ENCODE results near the gene HBM.
"Not testable (repeated sequence)": the region's sequence is repeated elsewhere in the genome, so short reads cannot be mapped to it uniquely, and the experiment has no call there.

Gene HBM

DNA sequence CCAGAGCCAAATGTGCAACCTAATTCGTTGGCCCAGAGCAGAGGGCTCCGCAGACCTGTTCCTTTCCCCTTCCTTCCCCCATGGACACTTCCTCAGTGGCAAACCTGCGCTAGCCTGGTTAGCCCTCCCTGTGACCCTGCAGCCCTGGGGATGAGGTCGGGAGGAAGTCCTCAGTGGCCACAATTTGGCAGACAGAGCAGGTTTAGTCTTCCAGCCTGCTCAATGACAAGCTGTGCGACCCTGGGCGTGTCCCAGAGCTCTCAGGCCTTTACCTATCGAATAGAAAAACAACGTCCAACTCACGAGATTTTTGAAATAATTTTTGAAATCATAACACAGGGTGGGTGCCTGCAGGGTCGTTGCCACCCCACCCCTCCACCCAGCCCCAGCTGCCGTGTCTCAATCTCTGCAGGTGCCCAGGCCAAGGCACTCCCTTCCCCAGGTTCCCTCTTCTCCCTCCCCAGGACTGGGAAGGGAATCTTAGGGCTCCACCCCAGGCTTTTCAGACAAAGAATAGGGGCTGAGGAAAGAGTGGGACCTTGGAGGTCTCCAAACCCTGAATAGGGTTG is 1.4 kb downstream of the HBM start:
- TF ChIP-seq, protein P1, sequence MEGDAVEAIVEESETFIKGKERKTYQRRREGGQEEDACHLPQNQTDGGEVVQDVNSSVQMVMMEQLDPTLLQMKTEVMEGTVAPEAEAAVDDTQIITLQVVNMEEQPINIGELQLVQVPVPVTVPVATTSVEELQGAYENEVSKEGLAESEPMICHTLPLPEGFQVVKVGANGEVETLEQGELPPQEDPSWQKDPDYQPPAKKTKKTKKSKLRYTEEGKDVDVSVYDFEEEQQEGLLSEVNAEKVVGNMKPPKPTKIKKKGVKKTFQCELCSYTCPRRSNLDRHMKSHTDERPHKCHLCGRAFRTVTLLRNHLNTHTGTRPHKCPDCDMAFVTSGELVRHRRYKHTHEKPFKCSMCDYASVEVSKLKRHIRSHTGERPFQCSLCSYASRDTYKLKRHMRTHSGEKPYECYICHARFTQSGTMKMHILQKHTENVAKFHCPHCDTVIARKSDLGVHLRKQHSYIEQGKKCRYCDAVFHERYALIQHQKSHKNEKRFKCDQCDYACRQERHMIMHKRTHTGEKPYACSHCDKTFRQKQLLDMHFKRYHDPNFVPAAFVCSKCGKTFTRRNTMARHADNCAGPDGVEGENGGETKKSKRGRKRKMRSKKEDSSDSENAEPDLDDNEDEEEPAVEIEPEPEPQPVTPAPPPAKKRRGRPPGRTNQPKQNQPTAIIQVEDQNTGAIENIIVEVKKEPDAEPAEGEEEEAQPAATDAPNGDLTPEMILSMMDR (IDR thresholded peaks at IDR 0.05; ENCODE audit: unreplicated experiment in 3 of 3) = no peak
- H3K27ac Mint-ChIP-seq = no peak overlapping the region
- no peaks in the 10 kb centered on the region for H3K4me1 Mint-ChIP-seq
- H3K36me3 Mint-ChIP-seq (ENCODE audit: low read depth) = no peaks in the 10 kb centered on the region
- H3K9me3 Mint-ChIP-seq = peaks cover 4% of the 10 kb centered on the region
- no peak overlapping the region for H3K4me3 Mint-ChIP-seq
- peaks cover 86% of the 10 kb centered on the region for H3K27me3 Mint-ChIP-seq (ENCODE audit: low read depth)

DNA sequence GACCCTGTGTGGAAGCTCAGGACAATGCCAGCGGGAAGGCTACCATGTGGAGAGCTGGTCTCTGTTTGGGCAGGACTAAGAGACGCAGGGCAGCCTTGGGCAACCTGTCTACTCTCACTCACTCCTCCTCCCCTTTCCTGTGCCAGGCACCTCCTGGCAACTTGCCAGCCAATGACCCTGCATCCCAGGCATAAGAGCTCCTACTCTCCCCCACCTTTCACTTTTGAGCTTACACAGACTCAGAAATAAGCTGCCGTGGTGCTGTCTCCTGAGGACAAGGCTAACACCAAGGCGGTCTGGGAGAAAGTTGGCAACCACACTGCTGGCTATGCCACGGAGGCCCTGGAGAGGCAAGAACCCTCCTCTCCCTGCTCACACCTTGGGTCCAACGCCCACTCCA is 2.6 kb downstream of the HBM start:
- no peaks in the 10 kb centered on the region for H3K36me3 Mint-ChIP-seq (ENCODE audit: low read depth)
- H3K4me3 Mint-ChIP-seq = no peak overlapping the region
- H3K9me3 Mint-ChIP-seq = peaks cover 2% of the 10 kb centered on the region
- peaks cover 77% of the 10 kb centered on the region for H3K27me3 Mint-ChIP-seq (ENCODE audit: low read depth)
- TF ChIP-seq, protein P1 (IDR thresholded peaks at IDR 0.05; ENCODE audit: unreplicated experiment in 3 of 3) = no peak
- H3K4me1 Mint-ChIP-seq = no peaks in the 10 kb centered on the region
- H3K27ac Mint-ChIP-seq = no peak overlapping the region

DNA sequence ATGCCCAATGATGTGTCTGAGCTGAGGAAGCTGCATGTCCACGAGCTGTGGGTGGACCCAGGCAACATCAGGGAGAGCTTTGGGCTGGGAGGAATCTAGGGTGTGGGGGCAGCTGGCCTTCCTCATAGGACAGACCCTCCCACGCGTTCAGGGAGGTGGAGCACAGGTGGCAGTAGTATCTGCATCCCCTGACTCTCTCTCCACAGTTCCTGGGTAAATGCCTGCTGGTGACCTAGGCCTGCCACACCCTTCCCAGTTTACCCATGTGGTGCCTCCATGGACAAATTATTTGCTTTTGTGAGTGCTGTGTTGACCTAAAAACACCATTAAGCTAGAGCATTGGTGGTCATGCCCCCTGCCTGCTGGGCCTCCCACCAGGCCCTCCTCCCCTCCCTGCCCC is 3.2 kb downstream of the HBM start:
- H3K36me3 Mint-ChIP-seq (ENCODE audit: low read depth) = no peaks in the 10 kb centered on the region
- peaks cover 2% of the 10 kb centered on the region for H3K9me3 Mint-ChIP-seq
- H3K4me3 Mint-ChIP-seq = no peak overlapping the region
- TF ChIP-seq, protein P1 (IDR thresholded peaks at IDR 0.05; ENCODE audit: unreplicated experiment in 3 of 3) = no peak
- H3K4me1 Mint-ChIP-seq = no peaks in the 10 kb centered on the region
- H3K27me3 Mint-ChIP-seq (ENCODE audit: low read depth) = peaks cover 79% of the 10 kb centered on the region
- H3K27ac Mint-ChIP-seq = no peak overlapping the region

DNA sequence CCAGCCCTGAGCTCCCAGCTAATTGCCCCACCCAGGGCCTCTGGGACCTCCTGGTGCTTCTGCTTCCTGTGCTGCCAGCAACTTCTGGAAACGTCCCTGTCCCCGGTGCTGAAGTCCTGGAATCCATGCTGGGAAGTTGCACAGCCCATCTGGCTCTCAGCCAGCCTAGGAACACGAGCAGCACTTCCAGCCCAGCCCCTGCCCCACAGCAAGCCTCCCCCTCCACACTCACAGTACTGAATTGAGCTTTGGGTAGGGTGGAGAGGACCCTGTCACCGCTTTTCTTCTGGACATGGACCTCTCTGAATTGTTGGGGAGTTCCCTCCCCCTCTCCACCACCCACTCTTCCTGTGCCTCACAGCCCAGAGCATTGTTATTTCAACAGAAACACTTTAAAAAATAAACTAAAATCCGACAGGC is 4.3 kb downstream of the HBM start:
- H3K9me3 Mint-ChIP-seq = not testable (repeated sequence)

DNA sequence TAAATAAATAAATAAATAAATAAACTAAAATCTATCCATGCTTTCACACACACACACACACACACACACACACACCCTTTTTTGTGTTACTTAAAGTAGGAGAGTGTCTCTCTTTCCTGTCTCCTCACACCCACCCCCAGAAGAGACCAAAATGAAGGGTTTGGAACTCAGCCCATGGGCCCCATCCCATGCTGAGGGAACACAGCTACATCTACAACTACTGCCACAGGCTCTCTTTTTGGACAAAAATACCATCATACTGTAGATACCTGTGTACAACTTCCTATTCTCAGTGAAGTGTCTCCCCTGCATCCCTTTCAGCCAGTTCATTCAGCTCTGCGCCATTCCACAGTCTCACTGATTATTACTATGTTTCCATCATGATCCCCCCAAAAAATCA is 5.0 kb downstream of the HBM start:
- no peak overlapping the region for H3K4me3 Mint-ChIP-seq
- no peaks in the 10 kb centered on the region for H3K36me3 Mint-ChIP-seq (ENCODE audit: low read depth)
- TF ChIP-seq, protein P1 (IDR thresholded peaks at IDR 0.05; ENCODE audit: unreplicated experiment in 3 of 3) = no peak
- peaks cover 87% of the 10 kb centered on the region for H3K27me3 Mint-ChIP-seq (ENCODE audit: low read depth)
- H3K4me1 Mint-ChIP-seq = no peaks in the 10 kb centered on the region
- no peak overlapping the region for H3K27ac Mint-ChIP-seq
- H3K9me3 Mint-ChIP-seq = peaks cover 6% of the 10 kb centered on the region

More for the DNA sequence above, 4.3 kb downstream of the HBM start:
- H3K4me1 Mint-ChIP-seq; H3K36me3 Mint-ChIP-seq (ENCODE audit: low read depth); H3K27ac Mint-ChIP-seq: not testable (repeated sequence)
- Mint-ChIP-seq H3K27me3 (ENCODE audit: low read depth) (peaks cover 87% of the 10 kb centered on the region), H3K4me3 (peak overlapping the region in 1 of 3 experiments; percentile 25)

DNA sequence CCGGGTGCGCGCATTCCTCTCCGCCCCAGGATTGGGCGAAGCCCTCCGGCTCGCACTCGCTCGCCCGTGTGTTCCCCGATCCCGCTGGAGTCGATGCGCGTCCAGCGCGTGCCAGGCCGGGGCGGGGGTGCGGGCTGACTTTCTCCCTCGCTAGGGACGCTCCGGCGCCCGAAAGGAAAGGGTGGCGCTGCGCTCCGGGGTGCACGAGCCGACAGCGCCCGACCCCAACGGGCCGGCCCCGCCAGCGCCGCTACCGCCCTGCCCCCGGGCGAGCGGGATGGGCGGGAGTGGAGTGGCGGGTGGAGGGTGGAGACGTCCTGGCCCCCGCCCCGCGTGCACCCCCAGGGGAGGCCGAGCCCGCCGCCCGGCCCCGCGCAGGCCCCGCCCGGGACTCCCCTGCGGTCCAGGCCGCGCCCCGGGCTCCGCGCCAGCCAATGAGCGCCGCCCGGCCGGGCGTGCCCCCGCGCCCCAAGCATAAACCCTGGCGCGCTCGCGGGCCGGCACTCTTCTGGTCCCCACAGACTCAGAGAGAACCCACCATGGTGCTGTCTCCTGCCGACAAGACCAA is 6.7 kb downstream of the HBM start, which contains the start of gene HBA2:
HBA2 (plus strand) TSS at position 503 of the 568 bp plus-strand sequence; CDS start at position 540, 37 bp downstream.
- H3K4me3 Mint-ChIP-seq; H3K36me3 Mint-ChIP-seq (ENCODE audit: low read depth); H3K4me1 Mint-ChIP-seq; H3K27ac Mint-ChIP-seq; H3K9me3 Mint-ChIP-seq: not testable (repeated sequence)
- peaks cover 80% of the 10 kb centered on the region for H3K27me3 Mint-ChIP-seq (ENCODE audit: low read depth)

DNA sequence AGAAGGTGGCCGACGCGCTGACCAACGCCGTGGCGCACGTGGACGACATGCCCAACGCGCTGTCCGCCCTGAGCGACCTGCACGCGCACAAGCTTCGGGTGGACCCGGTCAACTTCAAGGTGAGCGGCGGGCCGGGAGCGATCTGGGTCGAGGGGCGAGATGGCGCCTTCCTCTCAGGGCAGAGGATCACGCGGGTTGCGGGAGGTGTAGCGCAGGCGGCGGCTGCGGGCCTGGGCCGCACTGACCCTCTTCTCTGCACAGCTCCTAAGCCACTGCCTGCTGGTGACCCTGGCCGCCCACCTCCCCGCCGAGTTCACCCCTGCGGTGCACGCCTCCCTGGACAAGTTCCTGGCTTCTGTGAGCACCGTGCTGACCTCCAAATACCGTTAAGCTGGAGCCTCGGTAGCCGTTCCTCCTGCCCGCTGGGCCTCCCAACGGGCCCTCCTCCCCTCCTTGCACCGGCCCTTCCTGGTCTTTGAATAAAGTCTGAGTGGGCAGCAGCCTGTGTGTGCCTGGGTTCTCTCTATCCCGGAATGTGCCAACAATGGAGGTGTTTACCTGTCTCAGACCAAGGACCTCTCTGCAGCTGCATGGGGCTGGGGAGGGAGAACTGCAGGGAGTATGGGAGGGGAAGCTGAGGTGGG is 7.6 kb downstream of the HBM start:
- not testable (repeated sequence) for H3K36me3 Mint-ChIP-seq (ENCODE audit: low read depth); H3K4me1 Mint-ChIP-seq; H3K4me3 Mint-ChIP-seq; H3K27ac Mint-ChIP-seq; H3K9me3 Mint-ChIP-seq
- peaks cover 80% of the 10 kb centered on the region for H3K27me3 Mint-ChIP-seq (ENCODE audit: low read depth)

DNA sequence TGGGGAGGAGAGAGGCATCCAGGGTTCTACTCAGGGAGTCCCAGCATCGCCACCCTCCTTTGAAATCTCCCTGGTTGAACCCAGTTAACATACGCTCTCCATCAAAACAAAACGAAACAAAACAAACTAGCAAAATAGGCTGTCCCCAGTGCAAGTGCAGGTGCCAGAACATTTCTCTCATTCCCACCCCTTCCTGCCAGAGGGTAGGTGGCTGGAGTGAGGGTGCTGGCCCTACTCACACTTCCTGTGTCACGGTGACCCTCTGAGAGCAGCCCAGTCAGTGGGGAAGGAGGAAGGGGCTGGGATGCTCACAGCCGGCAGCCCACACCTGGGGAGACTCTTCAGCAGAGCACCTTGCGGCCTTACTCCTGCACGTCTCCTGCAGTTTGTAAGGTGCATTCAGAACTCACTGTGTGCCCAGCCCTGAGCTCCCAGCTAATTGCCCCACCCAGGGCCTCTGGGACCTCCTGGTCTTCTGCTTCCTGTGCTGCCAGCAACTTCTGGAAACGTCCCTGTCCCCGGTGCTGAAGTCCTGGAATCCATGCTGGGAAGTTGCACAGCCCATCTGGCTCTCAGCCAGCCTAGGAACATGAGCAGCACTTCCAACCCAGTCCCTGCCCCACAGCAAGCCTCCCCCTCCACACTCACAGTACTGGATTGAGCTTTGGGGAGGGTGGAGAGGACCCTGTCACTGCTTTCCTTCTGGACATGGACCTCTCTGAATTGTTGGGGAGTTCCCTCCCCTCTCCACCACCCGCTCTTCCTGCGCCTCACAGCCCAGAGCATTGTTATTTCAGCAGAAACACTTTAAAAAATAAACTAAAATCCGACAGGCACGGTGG is 8.4 kb downstream of the HBM start:
- not testable (repeated sequence) for H3K9me3 Mint-ChIP-seq; H3K27ac Mint-ChIP-seq; H3K36me3 Mint-ChIP-seq (ENCODE audit: low read depth); H3K4me1 Mint-ChIP-seq
- Mint-ChIP-seq H3K27me3 (ENCODE audit: low read depth) (peaks cover 80% of the 10 kb centered on the region), H3K4me3 (peak overlapping the region in 2 of 3 experiments; percentile 29 to 58)
